Measurements from ENCODE around the gene ZNF462.

The ZNF462 gene

DNA sequence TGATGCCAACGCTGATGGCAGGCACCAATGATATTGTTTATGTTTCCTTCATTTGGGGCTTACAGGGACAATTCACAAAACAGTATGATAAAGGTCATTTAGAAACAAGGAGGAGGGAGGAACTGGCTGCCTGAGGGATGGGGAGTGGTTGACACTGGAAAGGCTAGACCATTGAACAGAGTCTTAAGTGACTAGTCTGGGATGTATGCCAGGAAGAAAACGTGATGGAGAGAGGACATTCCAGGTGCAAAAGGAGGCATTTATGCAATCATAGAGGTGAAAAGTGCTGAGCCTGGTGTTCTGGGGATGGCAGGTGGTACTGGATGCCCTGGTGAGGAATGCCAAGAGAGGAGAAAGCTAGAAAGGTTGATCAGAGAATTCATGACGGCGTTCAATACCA, 153.4 kb downstream of the ZNF462 start:
- no peak for DNase-seq

DNA sequence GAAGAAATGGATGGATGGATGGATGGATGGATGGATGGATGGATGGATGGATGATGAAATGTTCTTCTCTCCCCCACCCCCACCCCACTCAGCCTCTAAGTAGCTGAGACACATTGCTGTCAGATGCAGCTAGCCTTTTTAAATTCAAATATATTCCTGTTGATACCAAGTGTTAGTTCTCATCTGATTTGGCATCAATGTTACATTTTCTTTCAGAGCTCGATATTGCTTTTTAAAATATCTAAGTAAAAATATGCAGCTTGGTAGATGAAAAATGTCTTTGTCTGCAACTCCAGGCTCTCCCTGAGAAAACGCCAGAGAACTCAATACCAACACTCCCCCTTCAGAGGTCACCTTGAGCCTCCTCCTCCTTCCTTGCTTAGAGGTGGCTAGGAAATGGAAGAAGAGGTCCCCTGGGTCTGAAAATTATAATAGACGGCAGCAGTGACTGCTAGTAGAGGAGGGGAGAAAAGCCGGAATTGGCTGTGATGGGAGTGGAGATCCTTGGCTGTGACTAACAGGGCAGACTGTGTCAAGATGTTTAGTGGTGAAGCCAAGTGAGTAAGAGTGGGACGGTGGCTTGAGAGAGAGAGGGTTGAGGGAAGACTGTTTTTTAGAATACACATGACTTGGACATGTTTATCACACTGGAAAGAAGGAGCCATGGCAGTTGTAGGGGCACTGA, 156.0 kb downstream of the ZNF462 start:
- no peak for DNase-seq

DNA sequence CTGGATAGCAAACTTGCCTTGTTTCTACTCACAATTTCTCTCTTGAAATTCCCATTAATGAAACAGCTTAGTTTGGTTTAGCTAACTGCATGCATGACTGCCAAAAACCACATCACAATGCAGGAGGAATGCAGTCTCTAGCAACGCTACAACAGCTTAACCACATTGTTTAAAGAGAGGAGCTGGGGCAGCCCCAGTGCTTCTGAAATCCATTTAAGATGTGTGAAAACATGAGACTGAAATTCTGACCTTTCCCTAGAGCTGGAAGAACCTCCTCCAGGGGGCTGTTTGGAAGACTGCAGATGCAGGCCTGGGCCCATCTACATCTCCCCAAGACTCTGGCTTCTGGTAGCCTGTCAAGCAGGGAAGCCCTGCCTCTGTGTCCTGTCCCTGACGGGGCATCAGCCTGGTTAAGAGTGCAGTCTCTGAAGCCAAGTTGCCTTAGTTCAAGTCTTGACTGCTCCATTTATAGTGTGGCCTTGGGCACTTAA, 157.1 kb downstream of the ZNF462 start:
- DNase-seq, result peak; percentile 75

DNA sequence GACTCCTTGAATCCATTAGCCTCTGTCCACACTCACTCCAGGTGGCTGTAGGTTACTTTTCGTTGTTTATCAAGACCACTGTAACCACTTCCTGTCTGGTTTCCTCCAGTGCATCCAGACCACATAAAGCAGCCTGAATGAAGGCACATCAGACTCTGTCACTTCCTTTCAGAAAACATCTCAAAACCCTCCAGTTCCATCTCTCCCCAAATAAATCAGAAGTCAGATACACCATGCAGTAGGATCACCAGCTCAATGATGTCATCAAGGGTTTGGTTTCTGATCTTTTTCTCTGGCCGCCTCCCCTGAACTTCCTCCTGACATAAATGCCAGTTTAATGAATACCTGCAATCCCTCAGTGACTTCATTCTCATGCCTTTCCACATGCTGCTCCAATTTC, 161.2 kb downstream of the ZNF462 start:
- DNase-seq, result peak; percentile 14

DNA sequence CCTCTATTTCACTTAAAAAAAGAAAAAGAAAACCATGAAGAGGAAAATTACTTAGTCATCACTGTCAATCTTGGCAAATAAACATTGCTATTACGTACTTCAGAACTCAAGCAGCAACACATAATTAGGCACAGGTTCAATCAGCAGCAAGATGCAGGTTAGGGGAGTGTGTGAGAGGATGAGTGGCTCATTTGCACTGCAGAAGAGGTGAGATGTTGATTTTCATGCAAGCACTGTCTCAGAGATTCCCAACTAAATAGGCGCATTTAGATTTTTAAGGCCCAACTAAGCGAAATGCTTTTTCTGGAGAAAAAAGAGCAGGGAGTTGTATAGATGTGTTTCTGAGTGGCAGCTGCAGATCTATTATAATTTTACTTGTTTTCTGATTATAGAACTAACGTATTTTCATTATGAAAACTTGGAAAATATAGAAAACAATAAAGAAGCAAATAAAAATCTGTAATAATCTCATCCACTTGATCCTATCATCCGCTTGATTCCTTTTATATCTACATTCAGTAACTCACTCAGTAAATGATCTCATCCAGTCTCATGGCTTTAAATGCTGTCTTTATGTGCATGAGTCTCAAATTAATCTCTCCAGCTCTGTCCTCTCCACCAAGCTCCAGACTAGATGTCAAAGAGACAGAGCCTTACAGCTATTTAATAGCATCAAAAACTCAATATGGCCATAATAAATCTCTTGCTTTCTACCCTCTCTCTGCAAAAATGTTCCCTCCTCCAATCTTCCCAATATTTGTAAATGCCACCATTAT, 162.5 kb downstream of the ZNF462 start:
- no peak for DNase-seq

DNA sequence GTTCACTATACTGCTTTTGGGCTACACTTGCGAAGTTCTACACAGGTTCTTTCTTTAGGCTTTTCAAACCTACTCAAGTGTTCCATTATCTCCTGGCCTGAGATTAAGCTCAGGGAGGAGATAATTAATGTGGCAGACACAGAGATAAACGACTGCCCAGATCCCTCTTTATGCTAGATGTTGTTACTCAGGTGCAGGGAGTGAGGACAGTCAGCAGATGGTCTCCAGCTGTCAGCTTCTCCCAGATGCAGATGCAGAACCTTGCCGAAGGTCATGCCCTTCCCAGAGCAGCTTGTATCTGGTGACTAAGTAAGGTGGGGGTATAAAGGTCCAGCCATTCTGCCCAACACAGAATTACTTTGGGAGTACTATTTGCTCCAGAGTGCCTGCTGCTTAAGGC, 166.2 kb downstream of the ZNF462 start:
- DNase-seq, result no peak

DNA sequence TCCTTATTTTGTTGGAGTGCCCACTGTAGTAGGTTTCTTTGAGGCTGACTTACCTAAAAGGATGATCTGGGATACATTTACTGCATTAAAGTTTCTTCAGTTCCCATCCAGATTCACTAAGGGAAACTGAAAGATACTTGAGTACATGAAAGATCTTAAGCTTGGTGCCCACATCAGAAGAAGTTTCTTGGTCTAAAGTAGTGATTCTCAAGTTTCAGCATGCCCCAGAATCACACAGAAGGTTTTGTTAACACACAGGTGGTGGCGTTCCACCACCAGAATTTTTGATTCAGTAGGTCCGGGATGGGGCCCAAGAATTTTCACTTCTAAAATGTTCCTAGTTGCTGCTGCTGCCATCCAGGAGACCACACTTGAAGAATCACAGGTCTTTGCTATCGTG, 171.0 kb downstream of the ZNF462 start:
- DNase-seq, result no peak

DNA sequence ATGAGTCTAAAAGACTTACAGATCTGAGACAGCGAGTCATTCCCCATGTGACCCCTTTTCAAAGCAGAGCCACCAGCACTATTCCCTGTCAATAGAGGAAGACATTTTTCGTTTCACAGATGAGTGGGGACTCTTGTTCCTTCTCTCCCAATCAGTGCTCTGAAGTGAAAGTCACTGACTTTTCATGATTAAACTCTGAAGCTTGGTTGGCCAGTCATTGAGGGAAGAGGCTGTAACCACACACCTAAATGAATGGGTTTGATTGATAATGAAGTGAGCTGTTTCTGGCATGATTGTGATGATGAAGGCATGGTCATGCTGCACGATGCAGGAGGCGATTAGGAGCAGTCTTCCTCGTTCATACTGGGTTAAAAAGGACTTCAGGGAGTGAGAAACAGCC, 171.9 kb downstream of the ZNF462 start:
- no peak for DNase-seq

DNA sequence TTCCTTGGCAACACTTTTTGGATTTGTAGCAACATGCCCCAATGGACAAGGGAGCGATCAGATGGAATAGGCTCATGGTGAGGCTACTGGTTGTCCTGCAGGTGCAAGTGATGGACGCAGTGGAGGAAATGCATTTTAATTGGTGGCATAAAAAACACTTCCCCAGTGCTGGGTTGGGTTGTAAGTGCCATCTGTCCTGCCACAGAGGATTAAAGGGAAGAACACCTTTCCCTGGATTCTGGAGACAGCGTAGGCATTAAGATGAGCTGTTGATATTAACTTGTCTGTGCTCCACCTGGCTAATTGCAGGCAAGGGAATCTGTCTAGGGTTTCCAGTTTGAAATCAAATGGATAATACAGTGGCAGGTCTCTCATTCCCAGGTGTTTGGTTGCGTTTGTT, 173.4 kb downstream of the ZNF462 start:
- no peak for DNase-seq

DNA sequence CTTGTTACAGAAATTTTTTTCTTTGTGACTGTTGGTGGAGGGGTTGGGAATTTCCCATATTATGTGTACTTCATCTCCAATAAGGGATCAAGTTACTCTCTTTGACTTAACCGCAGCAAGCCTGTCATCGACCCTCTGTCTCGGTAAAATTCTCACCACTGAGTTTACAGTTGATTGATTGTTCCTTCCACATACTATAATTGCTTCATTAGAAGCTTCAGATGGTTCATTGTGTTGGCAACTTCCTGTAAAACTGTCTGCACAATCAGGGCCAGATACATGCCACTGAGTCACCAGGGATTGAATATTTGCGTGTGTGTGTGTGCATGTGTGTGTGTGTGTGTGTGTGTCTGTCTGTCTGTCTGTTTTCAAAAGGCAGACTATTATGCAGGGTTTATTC, 176.6 kb downstream of the ZNF462 start:
- DNase-seq, result no peak

DNA sequence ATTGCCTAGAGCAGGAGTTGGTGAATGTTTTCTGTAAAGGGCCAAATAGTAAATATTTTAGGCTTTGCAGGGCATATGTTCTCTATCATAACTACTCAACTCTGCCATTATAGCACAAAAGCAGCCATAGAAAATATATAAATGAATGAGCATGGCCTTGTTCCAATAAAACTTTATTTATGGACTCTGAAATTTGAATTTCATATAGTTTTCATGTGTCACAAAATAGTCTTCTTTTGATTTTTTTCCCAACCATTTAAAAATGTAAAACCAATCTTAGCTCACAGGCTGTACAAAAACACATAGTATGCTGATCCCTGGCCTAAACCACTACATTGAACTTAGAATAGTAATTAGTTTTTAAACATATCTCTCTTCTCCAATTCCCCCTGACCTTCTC, 179.6 kb downstream of the ZNF462 start:
- no peak for DNase-seq

DNA sequence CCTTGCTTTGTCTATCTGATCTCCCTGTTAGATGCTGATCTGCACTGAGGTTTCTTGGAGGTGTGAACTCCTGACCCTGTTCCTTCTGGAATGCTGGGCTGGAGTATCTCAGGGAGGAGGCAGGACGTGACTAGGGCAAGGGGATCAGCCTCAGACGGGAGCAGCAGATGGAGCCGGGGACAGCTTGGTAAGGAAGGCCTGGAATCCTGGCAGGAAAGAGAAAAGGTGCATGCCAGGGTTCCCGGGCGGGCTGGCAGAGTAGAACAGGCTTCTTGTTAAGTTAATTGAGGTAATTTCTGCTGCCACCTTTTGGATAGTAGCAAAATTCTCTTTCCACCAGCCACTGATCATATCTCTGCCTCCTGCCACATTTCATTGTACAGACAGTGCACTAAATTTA, 180.9 kb downstream of the ZNF462 start:
- DNase-seq, result no peak

DNA sequence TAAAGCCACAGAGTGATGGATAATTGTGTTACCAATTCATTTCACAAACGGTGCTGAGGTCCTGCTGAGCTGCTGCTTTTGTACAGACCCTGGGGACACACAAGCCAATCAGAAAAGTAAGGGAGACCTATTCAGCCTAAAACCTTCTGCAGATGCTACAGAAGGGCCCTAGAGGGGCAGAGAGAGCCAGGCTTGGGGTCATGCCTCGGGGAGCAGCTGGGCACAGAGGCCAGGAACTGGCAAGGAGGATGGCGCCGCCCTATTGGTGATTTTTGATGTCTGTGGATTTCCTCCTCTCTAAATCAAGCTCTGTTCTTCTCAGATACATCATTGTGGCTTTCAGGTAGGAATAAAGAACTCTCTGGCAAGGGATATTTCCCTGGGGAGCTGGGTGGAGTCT, 181.9 kb downstream of the ZNF462 start:
- DNase-seq, result no peak

DNA sequence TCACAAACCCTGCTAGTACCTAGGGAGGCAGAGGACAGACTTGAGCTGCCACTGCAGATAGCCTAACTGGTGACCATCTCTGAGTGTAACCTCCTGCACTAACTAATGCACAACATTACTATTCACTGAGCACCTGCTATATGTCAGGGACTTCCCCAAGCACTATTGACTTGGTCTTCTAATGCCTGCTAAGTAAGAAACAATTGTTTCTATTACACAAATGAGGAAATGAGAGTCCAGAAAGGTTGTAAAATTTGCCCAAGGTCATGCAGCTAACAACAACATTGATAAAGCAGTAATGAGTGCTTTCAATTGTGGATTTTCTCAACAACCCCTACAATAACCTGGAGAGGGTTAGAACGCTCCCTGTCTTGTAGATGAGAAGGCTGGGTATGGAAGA, 183.7 kb downstream of the ZNF462 start:
- DNase-seq, result no peak

DNA sequence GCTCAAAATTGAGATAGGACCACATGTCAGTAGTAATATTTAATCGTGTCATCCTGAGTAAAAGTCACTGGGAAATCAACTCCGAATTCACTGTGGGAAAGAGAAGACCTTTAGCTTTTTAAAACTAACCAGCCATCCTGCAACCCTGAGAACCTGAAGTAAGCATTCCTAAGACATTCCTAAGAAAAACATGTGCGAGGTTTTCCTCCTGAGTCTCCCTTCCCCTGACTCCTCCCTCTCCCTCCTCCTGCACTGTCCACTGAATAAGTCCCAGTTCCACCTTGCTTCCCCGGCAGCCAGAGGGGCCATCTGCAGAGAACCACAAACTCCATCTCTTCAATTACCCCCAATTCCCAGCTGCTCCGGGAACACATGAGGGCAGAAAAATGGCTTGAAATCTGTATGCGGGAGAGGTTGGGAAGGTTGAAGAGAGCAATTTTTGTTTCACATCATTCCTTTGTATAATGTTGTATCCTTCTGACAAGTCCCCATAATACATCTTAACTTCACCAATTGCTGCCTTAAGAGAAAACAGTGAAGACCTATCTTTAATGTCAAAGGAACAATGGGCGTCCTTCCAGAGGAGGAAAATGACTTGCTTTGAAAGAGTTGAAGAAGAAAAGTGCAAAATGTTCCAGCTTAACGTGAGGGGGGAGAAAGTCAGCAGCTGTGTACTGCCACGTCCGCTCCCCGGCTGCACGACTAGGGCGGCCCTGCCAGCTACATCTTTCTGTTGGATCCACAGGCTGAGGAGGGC, 186.3 kb downstream of the ZNF462 start:
- DNase-seq, result no peak

DNA sequence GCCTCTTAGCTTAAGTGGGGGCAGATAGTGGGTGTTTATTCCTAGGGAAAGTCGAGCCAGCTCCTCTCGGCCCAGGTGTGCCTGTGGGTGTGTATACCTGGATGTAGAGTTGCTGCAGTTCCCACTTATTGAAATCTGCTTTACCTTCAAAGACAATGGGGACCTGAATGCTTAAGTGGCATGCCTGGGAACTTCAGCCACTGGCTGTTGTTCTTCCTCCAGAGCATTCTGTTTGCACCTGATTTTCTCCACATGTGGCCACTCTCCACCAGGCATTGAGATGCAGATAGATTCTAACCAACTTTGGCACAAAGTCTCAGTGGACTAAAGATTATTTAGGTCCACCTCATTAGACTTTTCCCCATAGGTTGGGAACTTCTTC, 186.8 kb downstream of the ZNF462 start:
- no peak for DNase-seq

DNA sequence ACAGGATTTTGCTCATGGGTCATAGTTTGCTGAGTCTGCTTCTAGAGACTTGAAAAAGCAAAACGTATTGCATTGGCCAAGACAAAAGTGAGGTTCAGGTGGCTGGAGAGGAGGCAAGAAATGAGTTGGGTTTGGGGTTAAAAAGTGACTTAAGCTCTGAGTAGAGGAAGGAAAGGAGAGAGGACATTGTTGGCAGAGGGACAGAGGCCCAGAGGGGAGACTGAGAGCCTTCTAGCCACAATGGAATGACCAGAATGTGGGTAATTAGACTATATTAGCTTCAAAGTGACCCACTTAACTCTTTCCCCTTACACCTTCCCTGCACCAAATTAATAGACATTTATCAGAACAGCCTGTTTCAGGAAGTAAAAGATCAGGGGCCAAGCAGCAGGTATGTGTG, 188.4 kb downstream of the ZNF462 start:
- no peak for DNase-seq

DNA sequence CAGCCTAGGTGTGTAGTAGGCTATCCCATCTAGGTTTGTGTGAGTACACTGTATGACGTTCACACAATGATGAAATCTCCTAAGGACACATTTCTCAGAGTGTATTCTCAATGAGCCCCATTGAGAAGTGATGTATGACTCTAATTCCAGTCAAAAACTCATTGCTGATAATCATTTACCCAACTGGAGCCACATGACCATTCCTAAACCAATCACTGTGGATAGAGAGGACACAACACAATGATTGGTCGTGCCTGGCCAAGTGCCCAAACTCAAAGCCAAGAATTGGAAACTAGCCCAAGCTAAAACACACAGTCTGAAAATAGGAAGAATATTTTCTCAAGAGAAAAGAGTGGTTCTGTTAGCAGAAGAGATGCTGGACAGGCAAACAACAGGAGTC, 191.2 kb downstream of the ZNF462 start:
- no peak for DNase-seq

DNA sequence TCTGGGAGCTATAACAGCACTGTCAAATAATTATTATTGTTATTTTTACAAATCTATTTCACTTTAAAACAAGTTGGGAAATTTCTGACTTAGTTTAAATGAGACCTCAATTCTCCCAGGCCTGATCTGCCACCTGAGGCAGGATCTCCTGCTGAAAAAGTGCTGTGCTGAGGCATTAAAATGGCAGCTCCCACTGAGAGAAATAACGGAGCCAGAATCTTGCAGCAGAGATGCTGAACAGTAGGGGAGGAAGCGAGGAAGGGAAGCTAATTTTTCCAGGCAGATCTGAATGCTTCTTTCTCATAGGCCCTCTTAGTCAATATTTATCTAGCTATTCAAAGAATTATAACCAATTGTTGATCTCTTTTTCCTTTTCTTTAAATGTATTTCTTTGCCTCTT, 196.3 kb downstream of the ZNF462 start:
- no peak for DNase-seq

DNA sequence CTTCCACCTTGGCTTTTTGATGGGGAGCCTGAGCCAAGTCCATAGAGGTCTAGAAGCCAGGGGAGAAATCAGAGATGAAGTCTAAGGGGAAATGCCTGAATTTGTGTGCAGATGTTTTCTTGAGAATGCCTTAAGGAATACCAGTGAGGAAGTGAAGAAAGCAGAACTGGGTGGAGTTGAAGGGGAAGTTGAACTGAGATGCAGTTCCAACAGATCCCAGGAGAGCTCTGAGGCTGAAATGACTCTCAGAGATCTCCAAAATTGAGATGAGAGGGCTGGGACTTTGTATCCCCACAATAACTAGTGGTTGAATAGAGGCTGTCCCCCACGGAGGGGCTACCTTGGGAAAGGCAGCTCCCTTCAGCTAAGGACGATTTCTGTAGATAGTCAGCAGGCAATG, 197.1 kb downstream of the ZNF462 start:
- no peak for DNase-seq

Data from NCI-H226 (cell line).